ENCODE results near the gene CLRN1.

- no peak for TF ChIP-seq CTCF (IDR thresholded peaks at IDR 0.05; ENCODE audit: low read length)
- TF ChIP-seq EZH2 (optimal IDR thresholded peaks at IDR 0.05; ENCODE audit: low read depth, low read length): no peak
These were observed 3.5 kb upstream of the CLRN1 start for GRCh38 chr3:150975992-150976368.

Measured in MM.1S (cell line).